SK-N-MC (cell line): Measurements from ENCODE around the gene MTCL1.

Source experiments
- EZH2 ChIP-seq: fragments of 200-600 bp; sonication (generic); IDR thresholded peaks from one replicate; pipeline ENCODE4 v1.6.1; 2017; ENCODE audit warnings: antibody characterized with exemption
- FOXP2 ChIP-seq: optimal IDR thresholded peaks from 2 replicates; pipeline ENCODE3; 2011; ENCODE audit warnings: mild to moderate bottlenecking, moderate library complexity; ENCODE audit not compliant: insufficient read depth; ENCODE audit errors: extremely low read length, control extremely low read depth
- POLR2AphosphoS5 ChIP-seq: IDR thresholded peaks from 2 replicates; pipeline ENCODE4 v1.6.1; 2012; ENCODE audit warnings: mild to moderate bottlenecking, low read depth, low read length, borderline replicate concordance

- TF ChIP-seq EZH2 (no peak), POLR2AphosphoS5 (no peak), FOXP2 (no peak)
Observed at GRCh38 chr18:8657873-8658470, 47.4 kb upstream of the MTCL1 start.
